ENCODE data around the gene ZNF652.

DNA sequence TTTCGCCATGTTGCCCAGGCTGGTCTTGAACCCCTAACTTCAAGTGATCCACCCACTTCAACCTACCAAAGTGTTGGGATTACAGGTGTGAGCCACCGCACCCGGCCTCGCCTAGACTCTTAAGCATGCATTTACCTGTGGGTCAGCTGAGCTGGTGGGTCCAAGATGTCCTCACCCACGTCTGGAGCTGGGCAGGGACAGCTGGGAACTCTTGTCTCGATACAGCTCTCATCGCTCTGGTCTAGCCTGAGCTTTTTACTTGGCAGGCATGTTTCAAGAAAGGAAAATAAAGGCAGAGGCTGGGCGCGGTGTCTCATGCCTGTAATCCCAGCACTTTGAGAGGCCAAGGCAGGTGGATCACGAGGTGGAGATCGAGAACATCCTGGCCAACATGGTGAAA is 74.6 kb downstream of the ZNF652 start:
- TF ChIP-seq CTCF (IDR thresholded peaks at IDR 0.05) (no peak), POLR2A (IDR thresholded peaks at IDR 0.05) (no peak)
